Measurements from ENCODE around the gene EFR3B.

The EFR3B gene

DNA sequence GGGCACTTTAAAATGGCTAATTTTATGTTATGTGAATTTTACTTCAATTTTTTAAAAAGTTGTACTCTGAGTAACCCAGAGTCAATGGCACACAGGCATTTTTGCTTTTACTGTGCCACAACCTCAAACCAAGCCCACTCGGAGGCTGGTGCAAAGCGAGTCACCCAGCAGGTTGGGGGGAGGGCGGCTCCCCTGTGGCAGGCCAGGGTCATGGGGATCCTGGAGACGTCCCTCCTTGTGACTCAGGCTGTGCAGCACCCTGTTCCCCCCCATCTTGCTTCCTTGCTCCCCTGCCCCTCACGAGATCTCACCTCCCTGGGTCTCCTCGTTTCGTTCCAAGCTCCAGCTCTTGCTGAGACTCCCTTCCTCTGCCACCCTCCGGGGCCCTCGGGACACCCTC lies 67.9 kb downstream of the EFR3B start:
- TF ChIP-seq PPARA (CRISPR knock-in tag; IDR thresholded peaks at IDR 0.05; ENCODE audit: borderline replicate concordance) (no peak), CSRNP3 (CRISPR knock-in tag; IDR thresholded peaks at IDR 0.05) (no peak), TCF4 (CRISPR knock-in tag; IDR thresholded peaks at IDR 0.05; ENCODE audit: borderline replicate concordance) (no peak), SNAI2 (CRISPR knock-in tag; IDR thresholded peaks at IDR 0.05) (no peak), ZNF70 (CRISPR knock-in tag; IDR thresholded peaks at IDR 0.05) (no peak), ZFP30 (CRISPR knock-in tag; IDR thresholded peaks at IDR 0.05) (no peak)
- ATAC-seq = no peak

DNA sequence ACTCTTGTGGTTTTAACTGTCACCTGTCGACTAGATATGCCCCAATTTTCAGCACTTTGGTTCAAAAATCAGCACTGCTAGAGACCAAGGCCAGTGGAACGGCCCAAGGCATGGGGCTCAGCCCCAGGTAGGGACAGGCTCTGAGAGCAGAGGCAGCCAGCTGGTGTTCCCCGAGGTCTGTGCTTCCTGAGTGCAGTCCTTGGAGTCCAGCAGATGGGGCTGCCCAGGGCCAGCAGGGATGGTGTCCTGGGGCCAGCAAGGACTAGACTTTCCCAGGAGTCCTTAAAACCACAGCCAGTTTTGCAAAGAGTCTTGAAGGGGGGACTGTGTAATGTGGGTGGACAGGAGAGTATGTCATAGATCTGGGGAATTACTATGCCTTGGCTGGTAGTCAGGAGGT lies 70.2 kb downstream of the EFR3B start:
- peak; percentile 57 for ATAC-seq
- TF ChIP-seq GLIS3 (CRISPR knock-in tag; IDR thresholded peaks at IDR 0.05) = no peak
- TF ChIP-seq ZFP30 (CRISPR knock-in tag; IDR thresholded peaks at IDR 0.05) = no peak
- TF ChIP-seq, protein P1, sequence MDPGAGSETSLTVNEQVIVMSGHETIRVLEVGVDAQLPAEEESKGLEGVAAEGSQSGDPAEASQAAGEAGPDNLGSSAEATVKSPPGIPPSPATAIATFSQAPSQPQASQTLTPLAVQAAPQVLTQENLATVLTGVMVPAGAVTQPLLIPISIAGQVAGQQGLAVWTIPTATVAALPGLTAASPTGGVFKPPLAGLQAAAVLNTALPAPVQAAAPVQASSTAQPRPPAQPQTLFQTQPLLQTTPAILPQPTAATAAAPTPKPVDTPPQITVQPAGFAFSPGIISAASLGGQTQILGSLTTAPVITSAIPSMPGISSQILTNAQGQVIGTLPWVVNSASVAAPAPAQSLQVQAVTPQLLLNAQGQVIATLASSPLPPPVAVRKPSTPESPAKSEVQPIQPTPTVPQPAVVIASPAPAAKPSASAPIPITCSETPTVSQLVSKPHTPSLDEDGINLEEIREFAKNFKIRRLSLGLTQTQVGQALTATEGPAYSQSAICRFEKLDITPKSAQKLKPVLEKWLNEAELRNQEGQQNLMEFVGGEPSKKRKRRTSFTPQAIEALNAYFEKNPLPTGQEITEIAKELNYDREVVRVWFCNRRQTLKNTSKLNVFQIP (CRISPR knock-in tag; IDR thresholded peaks at IDR 0.05; ENCODE audit: borderline replicate concordance, low read depth) = no peak
- no peak for TF ChIP-seq CSDC2 (CRISPR knock-in tag; IDR thresholded peaks at IDR 0.05)
- no peak for TF ChIP-seq BACH2 (CRISPR knock-in tag; IDR thresholded peaks at IDR 0.05; ENCODE audit: borderline replicate concordance)
- no peak for TF ChIP-seq RARB (CRISPR knock-in tag; IDR thresholded peaks at IDR 0.05)
- TF ChIP-seq ISL1 (CRISPR knock-in tag; IDR thresholded peaks at IDR 0.05) = no peak
- TF ChIP-seq PPARA (CRISPR knock-in tag; IDR thresholded peaks at IDR 0.05; ENCODE audit: borderline replicate concordance) = no peak
- TF ChIP-seq, protein P2, sequence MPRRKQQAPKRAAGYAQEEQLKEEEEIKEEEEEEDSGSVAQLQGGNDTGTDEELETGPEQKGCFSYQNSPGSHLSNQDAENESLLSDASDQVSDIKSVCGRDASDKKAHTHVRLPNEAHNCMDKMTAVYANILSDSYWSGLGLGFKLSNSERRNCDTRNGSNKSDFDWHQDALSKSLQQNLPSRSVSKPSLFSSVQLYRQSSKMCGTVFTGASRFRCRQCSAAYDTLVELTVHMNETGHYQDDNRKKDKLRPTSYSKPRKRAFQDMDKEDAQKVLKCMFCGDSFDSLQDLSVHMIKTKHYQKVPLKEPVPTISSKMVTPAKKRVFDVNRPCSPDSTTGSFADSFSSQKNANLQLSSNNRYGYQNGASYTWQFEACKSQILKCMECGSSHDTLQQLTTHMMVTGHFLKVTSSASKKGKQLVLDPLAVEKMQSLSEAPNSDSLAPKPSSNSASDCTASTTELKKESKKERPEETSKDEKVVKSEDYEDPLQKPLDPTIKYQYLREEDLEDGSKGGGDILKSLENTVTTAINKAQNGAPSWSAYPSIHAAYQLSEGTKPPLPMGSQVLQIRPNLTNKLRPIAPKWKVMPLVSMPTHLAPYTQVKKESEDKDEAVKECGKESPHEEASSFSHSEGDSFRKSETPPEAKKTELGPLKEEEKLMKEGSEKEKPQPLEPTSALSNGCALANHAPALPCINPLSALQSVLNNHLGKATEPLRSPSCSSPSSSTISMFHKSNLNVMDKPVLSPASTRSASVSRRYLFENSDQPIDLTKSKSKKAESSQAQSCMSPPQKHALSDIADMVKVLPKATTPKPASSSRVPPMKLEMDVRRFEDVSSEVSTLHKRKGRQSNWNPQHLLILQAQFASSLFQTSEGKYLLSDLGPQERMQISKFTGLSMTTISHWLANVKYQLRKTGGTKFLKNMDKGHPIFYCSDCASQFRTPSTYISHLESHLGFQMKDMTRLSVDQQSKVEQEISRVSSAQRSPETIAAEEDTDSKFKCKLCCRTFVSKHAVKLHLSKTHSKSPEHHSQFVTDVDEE (CRISPR knock-in tag; IDR thresholded peaks at IDR 0.05) = no peak
- TF ChIP-seq ESRRG (CRISPR knock-in tag; IDR thresholded peaks at IDR 0.05) = no peak
- no peak for TF ChIP-seq ZNF8 (CRISPR knock-in tag; IDR thresholded peaks at IDR 0.05)
- TF ChIP-seq ARNTL (CRISPR knock-in tag; IDR thresholded peaks at IDR 0.05; ENCODE audit: borderline replicate concordance, low read depth) = no peak
- no peak for TF ChIP-seq SNAI2 (CRISPR knock-in tag; IDR thresholded peaks at IDR 0.05)
- TF ChIP-seq CSRNP3 (CRISPR knock-in tag; IDR thresholded peaks at IDR 0.05) = no peak
- TF ChIP-seq ZC3H10 (CRISPR knock-in tag; IDR thresholded peaks at IDR 0.05) = no peak
- TF ChIP-seq CREB5 (CRISPR knock-in tag; IDR thresholded peaks at IDR 0.05; ENCODE audit: low read depth) = no peak

DNA sequence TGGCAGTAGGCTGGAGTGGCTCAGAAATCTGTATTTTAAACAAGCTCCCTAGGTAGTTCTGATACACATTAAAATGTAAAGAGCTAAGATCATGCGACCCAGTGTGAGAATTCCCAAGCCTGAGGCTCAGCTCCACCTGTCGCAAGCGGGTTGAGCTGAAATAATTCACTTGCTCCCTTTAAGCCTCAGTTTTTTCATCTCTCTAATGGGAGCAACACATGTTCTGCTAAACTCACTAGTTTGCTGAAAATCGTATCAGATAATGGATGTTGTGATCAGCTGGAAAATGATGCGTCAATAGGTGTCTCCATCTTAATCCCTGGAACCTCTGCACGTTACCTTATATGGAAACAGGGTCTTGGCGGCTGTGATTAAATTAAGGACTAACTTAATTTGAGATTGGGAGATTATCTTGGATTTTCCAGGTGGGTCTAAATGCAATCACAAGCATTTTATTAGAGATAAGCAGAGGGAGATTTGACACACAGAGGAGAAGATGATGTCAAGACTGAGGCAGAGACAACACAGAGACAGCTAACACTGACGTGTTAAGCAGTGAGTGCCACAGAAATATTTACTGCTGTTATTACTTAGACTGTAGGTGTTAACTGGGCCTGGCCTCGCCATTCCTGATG lies 73.5 kb downstream of the EFR3B start:
- TF ChIP-seq, protein P2 (CRISPR knock-in tag; IDR thresholded peaks at IDR 0.05) = 0 out of 2 replicates have a peak, but pooled peaks have one; percentile 54
- TF ChIP-seq CSRNP3 (CRISPR knock-in tag; IDR thresholded peaks at IDR 0.05) = no peak
- no peak for TF ChIP-seq BACH2 (CRISPR knock-in tag; IDR thresholded peaks at IDR 0.05; ENCODE audit: borderline replicate concordance)
- TF ChIP-seq TCF4 (CRISPR knock-in tag; IDR thresholded peaks at IDR 0.05; ENCODE audit: borderline replicate concordance) = peak; percentile 82; the same call in 1 of the 2 replicates
- no peak for TF ChIP-seq ZNF565 (CRISPR knock-in tag; conservative IDR thresholded peaks at IDR 0.05; ENCODE audit: low read depth)
- TF ChIP-seq TOX (CRISPR knock-in tag; IDR thresholded peaks at IDR 0.05; ENCODE audit: borderline replicate concordance) = no peak
- no peak for ATAC-seq

Measured in SK-N-SH treated with all-trans-retinoic acid at 6 μM for 48 hours (cell line).